HG03575 (cell line): ENCODE results near the gene NHSL1.

Experiments
- ATAC-seq: cut with Tn5 transposase; IDR thresholded peaks from one replicate; pipeline ENCODE4 v1.9.1; 2021; ENCODE audit not compliant: unreplicated experiment, insufficient number of reproducible peaks, low FRiP score; ENCODE audit errors: extremely low read depth

NHSL1 gene

DNA sequence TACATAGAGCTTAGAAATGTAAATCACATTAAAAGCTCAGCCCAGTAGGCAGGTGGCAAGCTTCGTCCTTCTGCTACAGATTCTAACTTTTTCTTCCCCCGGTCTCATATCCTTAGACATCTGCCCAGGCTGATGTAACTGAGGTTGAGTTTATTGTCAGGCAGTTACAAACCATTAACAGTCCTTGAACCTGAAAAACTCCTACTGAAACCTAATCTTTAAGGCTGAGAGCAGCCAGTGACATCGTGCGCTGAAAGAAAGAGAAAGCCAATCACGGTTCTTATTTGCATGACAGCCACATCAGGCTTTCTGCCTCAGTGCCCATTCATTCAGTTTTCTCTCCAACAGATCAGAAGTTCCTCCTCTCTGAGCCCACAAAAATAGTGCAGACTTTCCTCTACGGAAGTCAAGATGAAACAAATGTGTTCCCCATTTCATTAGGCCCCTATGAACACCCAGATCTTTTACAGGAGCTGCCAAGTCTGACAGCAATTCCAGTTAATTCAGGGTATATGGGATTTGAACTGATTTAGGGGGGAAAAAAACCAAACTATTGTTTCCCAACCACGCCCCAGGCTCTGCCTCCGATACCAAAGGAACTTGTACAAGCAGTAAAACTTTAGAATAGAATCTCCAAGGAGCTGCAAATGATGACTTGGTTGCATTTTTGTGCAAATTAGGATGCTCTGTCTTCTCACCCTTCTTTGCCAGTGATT is at the start of gene NHSL1:
NHSL1 (minus strand) TSS at position 192 of the 716 bp plus-strand sequence. CDS start 204 bp downstream, outside the sequence.
- peak; percentile 92 for ATAC-seq

DNA sequence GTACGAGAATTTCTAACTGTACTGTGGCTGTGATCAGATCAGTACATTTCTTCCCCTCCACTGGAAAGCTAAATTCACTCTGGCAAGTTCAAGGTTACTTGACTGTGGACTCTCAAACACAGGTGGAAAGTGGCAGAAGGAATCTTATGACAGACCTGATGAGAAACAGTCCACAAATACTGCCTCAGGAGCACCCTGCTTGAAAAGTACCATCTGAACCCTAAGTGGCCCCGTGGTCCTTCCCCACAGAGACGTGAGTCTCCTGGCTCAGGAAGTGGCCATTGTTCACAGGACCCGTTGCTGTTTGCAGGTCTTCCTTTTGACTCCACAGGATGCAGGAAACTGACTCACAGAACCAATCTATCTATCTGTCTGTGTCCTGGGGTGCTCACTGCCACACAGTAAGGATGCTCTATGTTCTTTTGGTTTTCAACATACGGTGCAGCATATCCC is 47.5 kb upstream of the NHSL1 start:
- ATAC-seq, result no peak

- no peak for ATAC-seq
Measured at GRCh38 chr6:138545621-138545980, 46.3 kb upstream of the NHSL1 start.

DNA sequence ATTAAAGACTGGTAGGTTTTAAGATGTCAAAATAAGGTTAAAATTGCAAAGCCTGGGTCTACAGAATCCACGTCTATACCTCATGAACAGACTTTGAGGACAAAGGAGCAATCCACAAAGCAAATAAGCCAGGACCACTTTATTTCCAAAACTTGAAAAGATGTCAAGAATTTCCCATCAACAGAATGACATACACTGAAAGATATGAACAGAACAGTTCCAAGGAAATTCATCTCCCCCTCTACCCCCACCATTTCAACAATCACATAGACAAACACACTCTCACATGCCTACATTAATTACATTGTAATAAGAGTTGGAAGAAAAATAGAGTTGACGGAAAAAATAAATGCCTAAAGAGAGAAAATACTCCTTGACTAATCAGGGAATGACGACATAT is 45.2 kb upstream of the NHSL1 start:
- no peak for ATAC-seq

DNA sequence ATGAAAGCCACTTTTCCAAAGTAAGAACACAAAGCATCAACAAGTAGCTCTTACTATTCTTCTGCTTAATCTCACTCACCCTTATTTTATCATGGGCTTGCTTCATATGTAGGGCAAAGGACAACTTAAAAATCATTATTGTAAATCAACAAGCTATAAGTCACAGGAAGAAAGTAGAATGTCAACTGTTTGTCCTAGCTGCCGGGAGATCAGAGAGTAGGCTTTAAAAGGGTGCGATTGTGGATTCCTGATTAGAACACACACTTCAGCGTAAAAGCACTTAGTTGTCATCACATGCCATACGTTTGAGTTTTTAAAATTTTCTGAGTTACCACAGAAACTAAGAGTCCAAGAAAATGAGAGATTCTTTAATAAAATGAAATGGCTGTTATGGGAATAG is 44.4 kb upstream of the NHSL1 start:
- ATAC-seq, result no peak

DNA sequence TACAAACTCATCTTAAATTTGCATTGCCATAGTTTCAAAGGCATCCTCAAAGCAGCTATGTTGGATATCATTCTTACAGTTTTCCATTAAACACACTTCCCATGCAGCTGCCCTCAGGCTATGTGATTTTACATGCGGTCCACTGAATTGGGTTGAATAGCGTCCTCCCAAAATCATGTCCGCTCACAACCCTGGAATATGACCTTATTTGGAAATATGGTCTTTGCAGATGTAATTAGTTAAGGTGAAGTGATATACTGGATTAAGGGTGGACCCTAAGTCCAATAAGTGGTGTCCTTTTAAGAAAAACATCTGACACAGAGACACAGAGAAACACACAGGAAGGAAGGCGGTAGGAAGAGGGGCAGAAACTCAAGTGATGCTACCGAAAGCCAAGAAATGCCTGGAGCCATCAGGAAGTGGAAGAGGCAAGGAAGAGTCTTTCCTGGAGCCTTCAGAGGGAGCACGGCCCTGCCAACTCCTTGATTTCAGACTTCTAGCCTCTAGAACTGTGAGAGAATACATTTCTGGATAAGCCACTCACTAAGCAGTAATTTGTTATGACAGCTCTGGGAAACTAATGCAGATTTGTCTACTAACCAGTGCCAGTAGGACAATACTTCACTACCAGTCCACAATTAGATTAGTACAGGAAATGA is 42.7 kb upstream of the NHSL1 start:
- ATAC-seq, result no peak

- ATAC-seq, result no peak
Measured at GRCh38 chr6:138540468-138540867, 41.2 kb upstream of the NHSL1 start.

DNA sequence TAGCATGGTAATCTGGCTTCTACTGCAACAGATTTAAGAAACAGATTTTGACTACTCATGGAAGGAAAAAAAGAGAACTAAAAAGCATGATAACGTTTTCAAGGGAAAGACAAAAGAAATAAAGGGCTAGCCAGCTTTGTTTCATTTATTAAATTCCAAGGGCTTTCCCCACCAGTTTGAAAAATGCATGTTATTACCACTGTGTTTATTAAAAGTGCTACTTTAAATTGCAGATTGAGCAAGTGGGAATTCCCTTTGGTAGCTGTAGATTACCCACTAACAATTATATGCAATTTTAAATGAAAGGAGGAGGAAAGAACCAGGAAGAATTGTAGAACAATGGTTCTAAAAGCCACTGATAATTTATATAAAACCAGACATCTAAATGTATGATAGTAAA is 40.6 kb upstream of the NHSL1 start:
- no peak for ATAC-seq

DNA sequence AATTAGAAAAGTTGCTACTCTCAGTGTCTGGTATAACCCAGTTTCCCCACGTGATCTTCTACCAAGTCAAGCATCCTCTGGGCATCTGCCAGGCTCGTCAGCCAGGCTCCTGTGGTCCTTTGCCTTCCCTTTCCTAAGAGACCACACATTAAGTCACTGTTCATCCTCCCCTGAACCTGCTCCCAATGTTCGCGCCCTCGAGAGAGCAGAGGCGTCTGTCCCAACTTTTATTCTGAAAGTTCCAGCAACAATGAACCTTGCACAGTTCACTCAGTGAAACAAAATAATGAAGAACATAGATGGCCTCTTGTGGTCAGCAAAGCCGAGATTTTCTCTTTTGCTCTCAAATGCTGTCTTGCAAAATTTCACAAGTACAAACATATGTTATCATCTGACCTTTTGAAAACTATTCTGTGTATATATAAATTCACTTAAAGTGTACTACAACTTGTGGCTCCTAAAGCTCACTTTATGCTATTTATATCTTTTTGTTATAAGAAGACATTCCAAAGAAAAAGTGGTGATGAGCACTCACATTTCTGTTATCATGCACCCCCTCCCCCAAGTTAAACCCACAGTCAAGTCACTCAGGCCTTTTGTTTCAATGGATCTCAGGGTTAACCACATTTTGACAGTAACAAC is 39.2 kb upstream of the NHSL1 start:
- ATAC-seq, result no peak

GRCh38 chr6:138537106-138537505 is 37.8 kb upstream of the NHSL1 start:
- no peak for ATAC-seq

- ATAC-seq, result no peak
Measured at GRCh38 chr6:138535728-138536455, 36.6 kb upstream of the NHSL1 start.

DNA sequence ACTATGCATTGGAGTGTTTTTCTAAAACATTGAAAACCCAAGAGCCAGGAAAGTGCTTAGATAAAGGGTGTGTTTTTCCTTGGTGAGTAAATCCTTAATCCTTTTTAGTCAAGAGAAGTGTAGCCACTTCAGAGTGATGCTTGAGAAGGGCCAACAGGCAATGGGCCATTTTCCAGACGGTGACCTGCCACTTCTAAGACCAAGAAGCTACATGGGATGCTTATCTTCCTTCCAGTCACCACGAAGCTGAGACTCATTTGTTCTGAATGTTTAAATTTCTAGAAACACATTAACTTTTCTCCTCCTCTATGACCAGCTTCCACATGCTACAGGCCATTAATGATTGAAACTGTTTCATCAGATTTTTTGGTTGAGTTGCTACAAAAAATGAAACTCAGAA is 34.4 kb upstream of the NHSL1 start:
- ATAC-seq, result no peak

DNA sequence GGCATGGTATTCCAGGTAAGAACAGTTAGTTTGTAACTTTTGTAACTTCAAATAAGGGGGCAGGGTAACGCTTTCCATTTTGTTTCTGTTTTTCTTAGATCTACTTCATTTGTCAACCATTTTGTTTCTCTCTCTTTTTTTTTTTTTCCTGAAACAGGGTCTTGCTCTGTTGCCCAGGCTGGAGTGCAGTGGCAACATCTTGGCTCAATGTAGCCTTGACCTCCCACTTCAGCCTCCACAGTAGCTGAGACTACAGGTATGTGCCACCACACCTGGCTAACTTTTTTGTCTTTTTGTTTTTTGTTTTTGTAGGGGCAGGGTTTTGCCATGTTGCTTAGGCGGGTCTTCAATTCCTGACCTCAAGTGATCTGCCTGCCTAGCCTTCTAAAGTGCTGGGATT is 32.1 kb upstream of the NHSL1 start:
- ATAC-seq, result no peak

- no peak for ATAC-seq
Measured at GRCh38 chr6:138529478-138529877, 30.2 kb upstream of the NHSL1 start.

DNA sequence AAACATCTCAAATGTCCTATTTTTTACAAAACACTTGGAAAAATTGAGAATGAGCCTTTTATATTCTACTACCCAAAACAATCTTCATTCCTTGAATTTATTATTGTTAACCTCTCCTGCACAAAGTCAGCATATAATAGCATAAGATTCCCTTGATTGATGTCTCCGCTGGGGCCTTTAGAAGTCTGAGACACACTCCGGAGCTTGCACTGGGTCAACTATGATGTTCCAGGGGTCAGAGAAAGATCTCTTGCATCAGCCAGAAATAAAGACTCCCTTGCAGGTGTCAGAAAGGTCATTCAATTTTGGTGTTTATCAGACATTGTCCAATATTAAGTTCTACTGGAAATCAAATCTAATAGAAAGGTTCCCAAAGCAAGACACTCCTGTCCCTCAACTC is 29.7 kb upstream of the NHSL1 start:
- ATAC-seq, result no peak

- no peak for ATAC-seq
Measured at GRCh38 chr6:138528137-138528536, 28.8 kb upstream of the NHSL1 start.

GRCh38 chr6:138527411-138528088 is 28.3 kb upstream of the NHSL1 start:
- ATAC-seq, result no peak

- no peak for ATAC-seq
Measured at GRCh38 chr6:138526822-138527235, 27.5 kb upstream of the NHSL1 start.

GRCh38 chr6:138525355-138525754 is 26.1 kb upstream of the NHSL1 start:
- ATAC-seq, result no peak
